Neural progenitor cell (in vitro differentiated cells): ENCODE data around the gene TRIM63.

Experiments
- CTCF ChIP-seq: fragments of 200-600 bp; sonication (generic); IDR thresholded peaks from 2 replicates; pipeline ENCODE4 v1.5.1; 2017; ENCODE audit warnings: antibody characterized with exemption, mild to moderate bottlenecking
- EZH2 ChIP-seq: fragments of 200-600 bp; sonication (generic); IDR thresholded peaks from 2 replicates; pipeline ENCODE4 v1.6.1; 2017; ENCODE audit warnings: antibody characterized with exemption, mild to moderate bottlenecking, moderate library complexity
- EZH2phosphoT487 ChIP-seq: fragments of 200-600 bp; sonication (generic); IDR thresholded peaks from 2 replicates; pipeline ENCODE4 v1.6.1; 2017; ENCODE audit warnings: antibody characterized with exemption

- TF ChIP-seq CTCF (no peak), EZH2phosphoT487 (no peak), EZH2 (no peak)
Measured at GRCh38 chr1:26043765-26044164, 23.7 kb downstream of the TRIM63 start.
